Breast epithelium (tissue), 4 donors: ENCODE data around the gene USP10. TPM values are rescaled to one million over a fixed set of nuclear protein-coding genes. Genes with fewer than 3 reads are reported as not detected.

Experiments
- DNase-seq, 2 donors: peaks; one replicate each; pipeline ENCODE4 v3.0.0-alpha.2; 2019; ENCODE audit warnings: low spot score in 2 of 2
- H3K27ac ChIP-seq, 2 donors: fragments of 200-600 bp; sonication (generic) in 1 of 2; one replicate each; pipeline ENCODE4 v1.5.1; 2016 to 2019; ENCODE audit warnings: mild to moderate bottlenecking in 1 of 2
- H3K27me3 ChIP-seq, 2 donors: fragments of 200-600 bp; sonication (generic) in 1 of 2; one replicate each; pipeline versions ENCODE4 v1.5.1 to v1.6.0; 2017 to 2019; ENCODE audit warnings: control low read depth in 1 of 2, mild to moderate bottlenecking in 1 of 2
- H3K36me3 ChIP-seq: fragments of 200-600 bp; one replicate; pipeline ENCODE4 v1.5.1; 2019
- H3K4me1 ChIP-seq, 2 donors: fragments of 200-600 bp; sonication (generic); one replicate each; pipeline ENCODE4 v1.5.1; 2016 to 2019; ENCODE audit warnings: control low read depth in 1 of 2
- H3K4me3 ChIP-seq, 3 donors: fragments of 200-600 bp; sonication (generic); 1 replicate in 2 of 3; 2 replicates in 1 of 3; pipeline ENCODE4 v1.5.1; 2016 to 2019; ENCODE audit warnings: mild to moderate bottlenecking in 3 of 3, moderate library complexity in 2 of 3
- H3K9me3 ChIP-seq, 2 donors: fragments of 200-600 bp; sonication (generic) in 1 of 2; one replicate each; pipeline ENCODE4 v1.5.1; 2016 to 2019; ENCODE audit warnings: control low read depth in 1 of 2
- POLR2A ChIP-seq: fragments of 450-650 bp; IDR thresholded peaks from one replicate; pipeline ENCODE4 v1.6.1; 2016; ENCODE audit warnings: antibody characterized with exemption, mild to moderate bottlenecking, moderate library complexity
- POLR2AphosphoS5 ChIP-seq, 3 donors: sonication (generic); formaldehyde crosslinking; IDR thresholded peaks; one replicate each; pipeline ENCODE4 v1.6.1; 2017; ENCODE audit warnings: antibody characterized with exemption in 3 of 3
- intact Hi-C: fragments of 100-400 bp; cut with DNase I; formaldehyde crosslinking; loops from one replicate; pipeline ENCODE4 v1.15.1; 2023; ENCODE audit warnings: low total_unique reads
- total RNA-seq, 3 donors: library from RNA; depleted of rRNA; stranded (reverse); fragments of >200 nt; gene quantifications; one replicate each; pipeline ENCODE4 v1.1.0, GENCODE V29; 2016
- TF ChIP-seq, protein P1 (sequence below), 3 donors: fragments of 450-650 bp; IDR thresholded peaks; one replicate each; pipeline ENCODE4 v1.5.1; 2016 to 2017; ENCODE audit warnings: antibody characterized with exemption in 3 of 3, mild to moderate bottlenecking in 3 of 3, moderate library complexity in 3 of 3

The USP10 gene
- total RNA-seq, 3 donors from 2014 or later = 30.4 to 70.8 (median 51.5) TPM

DNA sequence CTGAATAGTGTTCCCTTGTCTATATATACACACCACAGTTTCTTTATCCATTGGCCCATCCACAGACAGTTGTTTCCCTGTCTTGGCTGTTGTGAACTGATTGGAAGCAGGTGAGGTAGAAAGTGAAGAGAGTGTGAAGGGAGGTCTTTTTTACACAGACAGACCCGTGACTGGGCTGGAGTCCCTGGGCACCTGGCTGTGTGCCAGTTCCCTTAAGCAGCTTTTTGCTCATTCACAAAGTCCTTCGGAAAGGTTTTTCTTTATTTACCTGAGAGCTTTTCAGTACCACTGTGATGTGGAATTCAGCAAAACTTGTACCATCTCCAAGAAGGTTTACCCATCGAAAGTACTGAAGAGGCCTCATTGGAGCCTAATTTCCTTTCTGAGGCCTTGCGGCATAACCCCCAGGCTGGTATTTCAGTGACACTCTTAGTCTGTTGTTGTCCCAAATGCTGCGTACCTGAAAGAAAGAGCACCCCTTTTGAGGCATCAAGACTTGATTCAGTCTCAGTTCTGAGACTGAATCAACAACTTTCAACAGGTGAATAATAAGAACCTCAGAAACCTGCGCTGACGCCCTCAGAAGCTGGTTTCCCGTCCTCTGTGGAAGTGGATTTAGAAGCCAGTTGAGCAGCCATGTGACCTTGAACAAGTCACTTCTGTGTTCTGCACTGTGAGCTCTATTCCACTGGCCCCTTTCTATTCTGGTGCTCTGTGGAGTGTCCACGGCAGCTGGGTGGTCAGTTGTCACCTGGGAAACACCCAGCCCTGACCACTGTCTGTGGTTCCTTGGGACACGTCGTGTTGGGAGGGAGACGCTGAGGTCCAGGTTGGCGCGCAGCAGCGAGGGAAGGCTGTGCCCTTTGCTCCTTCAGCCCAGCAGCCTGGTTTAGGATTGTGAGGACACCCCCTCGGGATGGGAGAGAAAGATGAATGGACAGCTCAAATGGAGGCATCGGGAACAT is 66.1 kb downstream of the USP10 start:
- no peak overlapping the region for H3K4me3 ChIP-seq
- no peak for TF ChIP-seq POLR2A
- TF ChIP-seq, protein P1, sequence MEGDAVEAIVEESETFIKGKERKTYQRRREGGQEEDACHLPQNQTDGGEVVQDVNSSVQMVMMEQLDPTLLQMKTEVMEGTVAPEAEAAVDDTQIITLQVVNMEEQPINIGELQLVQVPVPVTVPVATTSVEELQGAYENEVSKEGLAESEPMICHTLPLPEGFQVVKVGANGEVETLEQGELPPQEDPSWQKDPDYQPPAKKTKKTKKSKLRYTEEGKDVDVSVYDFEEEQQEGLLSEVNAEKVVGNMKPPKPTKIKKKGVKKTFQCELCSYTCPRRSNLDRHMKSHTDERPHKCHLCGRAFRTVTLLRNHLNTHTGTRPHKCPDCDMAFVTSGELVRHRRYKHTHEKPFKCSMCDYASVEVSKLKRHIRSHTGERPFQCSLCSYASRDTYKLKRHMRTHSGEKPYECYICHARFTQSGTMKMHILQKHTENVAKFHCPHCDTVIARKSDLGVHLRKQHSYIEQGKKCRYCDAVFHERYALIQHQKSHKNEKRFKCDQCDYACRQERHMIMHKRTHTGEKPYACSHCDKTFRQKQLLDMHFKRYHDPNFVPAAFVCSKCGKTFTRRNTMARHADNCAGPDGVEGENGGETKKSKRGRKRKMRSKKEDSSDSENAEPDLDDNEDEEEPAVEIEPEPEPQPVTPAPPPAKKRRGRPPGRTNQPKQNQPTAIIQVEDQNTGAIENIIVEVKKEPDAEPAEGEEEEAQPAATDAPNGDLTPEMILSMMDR (IDR thresholded peaks at IDR 0.05) = no peak
- TF ChIP-seq POLR2AphosphoS5 (IDR thresholded peaks at IDR 0.05) = no peak
- no peaks in the 10 kb centered on the region for H3K27me3 ChIP-seq
- DNase-seq = no peak
- H3K4me1 ChIP-seq = no peaks in the 10 kb centered on the region
- H3K9me3 ChIP-seq = no peaks in the 10 kb centered on the region
- H3K27ac ChIP-seq = no peak overlapping the region
- intact Hi-C loops = no loop called here
- H3K36me3 ChIP-seq = peaks cover 7% of the 10 kb centered on the region

DNA sequence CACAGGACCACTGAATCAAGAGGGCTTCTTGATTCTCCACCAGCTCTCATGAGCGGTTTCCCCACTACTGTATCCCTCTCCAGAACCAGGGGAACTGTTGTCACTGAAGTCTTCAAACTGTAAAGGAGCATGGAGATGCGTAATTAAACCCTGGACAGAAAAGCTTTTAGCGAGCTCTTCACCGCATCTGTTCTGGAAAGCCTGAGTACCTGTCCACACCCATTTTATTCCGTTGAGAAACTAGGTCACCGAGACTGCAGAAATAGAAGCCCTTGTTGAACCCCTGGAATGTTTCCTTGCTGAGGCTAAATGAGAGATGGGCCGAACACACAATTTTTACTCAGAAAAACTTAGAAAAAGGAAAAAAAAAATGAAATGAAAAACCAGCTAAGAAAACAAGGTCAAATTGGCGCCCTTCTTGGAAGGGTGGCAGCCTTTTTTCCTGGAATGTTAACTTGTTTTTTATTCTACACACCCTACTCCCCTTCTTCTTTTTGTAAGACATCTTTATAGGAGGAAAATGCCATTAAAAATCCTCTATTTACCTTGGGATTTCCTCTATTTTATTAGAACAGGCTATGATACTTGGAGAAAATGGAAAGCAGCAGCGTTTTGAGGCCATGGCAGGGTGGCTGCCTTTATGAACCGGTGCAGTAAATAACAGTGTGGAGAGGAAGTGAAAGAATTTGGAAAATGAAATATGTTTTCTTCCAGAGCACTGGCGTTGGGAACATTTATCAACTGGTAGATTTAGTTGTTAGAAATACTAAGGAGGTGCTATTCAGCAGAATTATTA is 67.4 kb downstream of the USP10 start:
- TF ChIP-seq, protein P1 (IDR thresholded peaks at IDR 0.05) = no peak
- TF ChIP-seq POLR2A = no peak
- TF ChIP-seq POLR2AphosphoS5 (IDR thresholded peaks at IDR 0.05) = no peak
- no peak for DNase-seq
- peaks cover 7% of the 10 kb centered on the region for H3K36me3 ChIP-seq

DNA sequence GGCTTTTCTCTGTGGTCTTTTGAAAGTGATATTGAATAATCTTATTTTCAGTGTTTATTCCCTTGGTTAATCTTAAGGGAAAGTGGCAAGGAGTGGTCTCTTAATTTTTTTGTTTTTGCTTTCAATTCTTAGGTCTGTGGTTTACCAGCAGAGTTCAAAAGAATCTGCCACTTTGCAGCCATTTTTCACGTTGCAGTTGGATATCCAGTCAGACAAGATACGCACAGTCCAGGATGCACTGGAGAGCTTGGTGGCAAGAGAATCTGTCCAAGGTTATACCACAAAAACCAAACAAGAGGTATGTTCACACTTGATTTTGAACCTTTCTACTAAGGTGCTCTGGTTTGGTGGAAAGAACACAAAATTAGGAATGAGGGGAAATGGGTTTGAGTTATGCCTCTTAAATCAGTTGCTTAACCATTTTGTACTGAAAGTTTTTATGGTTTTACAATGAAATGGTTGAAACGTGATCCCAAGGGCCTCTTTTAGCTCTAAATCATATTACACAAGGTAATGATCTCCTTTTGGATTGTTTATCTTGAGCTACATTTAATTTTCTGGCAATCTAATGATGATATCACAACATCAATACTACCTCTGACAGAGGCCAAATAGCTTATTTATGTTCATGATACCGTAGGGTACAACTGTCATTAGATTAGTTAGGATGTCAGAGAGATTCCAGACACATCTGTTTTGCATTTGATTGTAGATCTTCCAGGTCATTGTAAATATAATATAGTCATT is 68.4 kb downstream of the USP10 start:
- H3K27me3 ChIP-seq = no peaks in the 10 kb centered on the region
- H3K4me3 ChIP-seq = no peak overlapping the region
- TF ChIP-seq POLR2A = no peak
- no peak for TF ChIP-seq POLR2AphosphoS5 (IDR thresholded peaks at IDR 0.05)
- TF ChIP-seq, protein P1 (IDR thresholded peaks at IDR 0.05) = no peak
- H3K9me3 ChIP-seq = no peaks in the 10 kb centered on the region
- H3K4me1 ChIP-seq = no peaks in the 10 kb centered on the region
- intact Hi-C loops = no loop called here
- no peak overlapping the region for H3K27ac ChIP-seq
- no peak for DNase-seq
- peaks cover 7% of the 10 kb centered on the region for H3K36me3 ChIP-seq

More for the DNA sequence above, 67.4 kb downstream of the USP10 start:
- intact Hi-C loops = no loop called here
- no peaks in the 10 kb centered on the region for H3K9me3 ChIP-seq
- H3K27ac ChIP-seq = no peak overlapping the region
- H3K4me1 ChIP-seq = no peaks in the 10 kb centered on the region
- H3K27me3 ChIP-seq = no peaks in the 10 kb centered on the region
- H3K4me3 ChIP-seq = no peak overlapping the region

DNA sequence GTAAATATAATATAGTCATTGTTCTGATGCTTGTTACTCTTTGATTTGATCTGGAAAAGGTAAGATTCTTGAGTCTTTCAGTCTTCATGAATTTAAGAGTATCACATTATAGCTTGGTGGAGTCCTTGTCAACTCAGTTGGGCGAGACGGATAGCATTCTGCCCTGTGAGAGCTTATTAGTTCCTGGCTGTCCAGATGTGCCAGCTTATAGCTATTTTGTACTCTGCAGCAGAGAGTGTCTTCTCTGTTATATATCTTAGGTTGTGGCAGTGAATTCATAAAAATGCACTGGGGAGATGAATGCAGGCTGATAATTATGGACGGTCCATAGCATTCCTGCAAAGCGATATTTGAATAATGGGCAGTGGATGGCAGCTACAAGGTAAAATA is 69.0 kb downstream of the USP10 start:
- Histone ChIP-seq H3K27ac (no peak overlapping the region), H3K4me3 (no peak overlapping the region), H3K4me1 (no peaks in the 10 kb centered on the region), H3K36me3 (peaks cover 7% of the 10 kb centered on the region), H3K9me3 (no peaks in the 10 kb centered on the region), H3K27me3 (no peaks in the 10 kb centered on the region)
- intact Hi-C loops = no loop called here
- DNase-seq = no peak
- TF ChIP-seq POLR2A (no peak), POLR2AphosphoS5 (IDR thresholded peaks at IDR 0.05) (no peak)
- TF ChIP-seq, protein P1 (IDR thresholded peaks at IDR 0.05) = no peak
